22Rv1 (cell line): Measurements from ENCODE around the gene TAS2R60.

Source experiments
- H3K27ac ChIP-seq: fragments of 450-650 bp; 2 replicates; pipeline ENCODE4 v1.5.1; 2017
- CTCF ChIP-seq: fragments of 450-650 bp; IDR thresholded peaks from 2 replicates; pipeline ENCODE4 v1.5.1; 2017; ENCODE audit warnings: mild to moderate bottlenecking
- ZFX ChIP-seq: fragments of 450-650 bp; IDR thresholded peaks from 2 replicates; pipeline ENCODE4 v1.6.1; 2017; ENCODE audit warnings: antibody characterized with exemption, borderline replicate concordance

TAS2R60 gene

GRCh38 chr7:143449793-143450192 is 6.5 kb downstream of the TAS2R60 start:
- no peak for TF ChIP-seq CTCF
- TF ChIP-seq ZFX, result no peak

GRCh38 chr7:143451122-143451521 is 7.9 kb downstream of the TAS2R60 start:
- no peak overlapping the region for H3K27ac ChIP-seq
- TF ChIP-seq CTCF, result no peak
- TF ChIP-seq ZFX, result no peak

More at GRCh38 chr7:143449793-143450192, 6.5 kb downstream of the TAS2R60 start:
- H3K27ac ChIP-seq, result no peak overlapping the region

- no peak overlapping the region for H3K27ac ChIP-seq
- TF ChIP-seq ZFX (no peak), CTCF (no peak)
These were observed 8.5 kb downstream of the TAS2R60 start for GRCh38 chr7:143451746-143452145.

GRCh38 chr7:143452495-143452894 is 9.2 kb downstream of the TAS2R60 start:
- TF ChIP-seq ZFX, result no peak
- TF ChIP-seq CTCF, result no peak
- H3K27ac ChIP-seq, result no peak overlapping the region

GRCh38 chr7:143454091-143454680 is 10.9 kb downstream of the TAS2R60 start:
- TF ChIP-seq CTCF, result no peak
- no peak for TF ChIP-seq ZFX
- no peak overlapping the region for H3K27ac ChIP-seq

- no peak for TF ChIP-seq ZFX
- no peak for TF ChIP-seq CTCF
- H3K27ac ChIP-seq, result no peak overlapping the region
These were observed 12.2 kb downstream of the TAS2R60 start for GRCh38 chr7:143455491-143455890.

GRCh38 chr7:143455942-143456341 is 12.7 kb downstream of the TAS2R60 start:
- TF ChIP-seq CTCF, result no peak
- TF ChIP-seq ZFX, result no peak
- H3K27ac ChIP-seq, result no peak overlapping the region
